ENCODE measurements around the gene PRR16. TPM values are rescaled to one million over a fixed set of nuclear protein-coding genes. Genes with fewer than 3 reads are reported as not detected.

The PRR16 gene
- total RNA-seq, 4 donors from 2014 or later = 1.9 to 8.4 (median 2.7) TPM

- ATAC-seq (ENCODE audit: low FRiP score) (no peak), DNase-seq (ENCODE audit: low spot score) (no peak)
- TF ChIP-seq CTCF (IDR thresholded peaks at IDR 0.05) = no peak
Observed at GRCh38 chr5:120682851-120683250, 218.8 kb downstream of the PRR16 start.

GRCh38 chr5:120683580-120683979, 219.5 kb downstream of the PRR16 start:
- no peak for ATAC-seq (ENCODE audit: low FRiP score)
- DNase-seq (ENCODE audit: low spot score) = no peak
- TF ChIP-seq CTCF (IDR thresholded peaks at IDR 0.05) = no peak

- TF ChIP-seq CTCF (IDR thresholded peaks at IDR 0.05) = no peak
- ATAC-seq (ENCODE audit: low FRiP score) = no peak
- DNase-seq (ENCODE audit: low spot score) = no peak
Observed at GRCh38 chr5:120684213-120684612, 220.1 kb downstream of the PRR16 start.

- ATAC-seq (ENCODE audit: low FRiP score) (no peak), DNase-seq (ENCODE audit: low spot score) (no peak)
- TF ChIP-seq CTCF (IDR thresholded peaks at IDR 0.05) = no peak
Observed at GRCh38 chr5:120684749-120685415, 220.8 kb downstream of the PRR16 start.

- no peak for TF ChIP-seq CTCF (IDR thresholded peaks at IDR 0.05)
- ATAC-seq (ENCODE audit: low FRiP score) = no peak
- no peak for DNase-seq (ENCODE audit: low spot score)
Observed at GRCh38 chr5:120690621-120691407, 226.7 kb downstream of the PRR16 start.

GRCh38 chr5:120692325-120692724, 228.2 kb downstream of the PRR16 start:
- TF ChIP-seq CTCF (IDR thresholded peaks at IDR 0.05) = no peak
- no peak for DNase-seq (ENCODE audit: low spot score)
- ATAC-seq (ENCODE audit: low FRiP score) = no peak

All from omental fat pad (tissue), 4 donors.